Epithelial cell of esophagus (primary cell): ENCODE measurements around the gene MAMDC2.

Source experiments
- DNase-seq: peaks from one replicate; pipeline ENCODE4 v3.0.0; 2010; ENCODE audit warnings: low read depth
- H3K4me3 ChIP-seq: 2 replicates; pipeline ENCODE4 v1.5.1; 2011; ENCODE audit warnings: mild to moderate bottlenecking, low read length, control low read depth
- TF ChIP-seq, protein P1 (sequence below): IDR thresholded peaks from 2 replicates; pipeline ENCODE4 v1.5.1; 2011; ENCODE audit warnings: low read depth, mild to moderate bottlenecking, low read length, control low read depth, inconsistent platforms; ENCODE audit not compliant: insufficient read depth; ENCODE audit errors: missing control alignments

MAMDC2 gene

DNA sequence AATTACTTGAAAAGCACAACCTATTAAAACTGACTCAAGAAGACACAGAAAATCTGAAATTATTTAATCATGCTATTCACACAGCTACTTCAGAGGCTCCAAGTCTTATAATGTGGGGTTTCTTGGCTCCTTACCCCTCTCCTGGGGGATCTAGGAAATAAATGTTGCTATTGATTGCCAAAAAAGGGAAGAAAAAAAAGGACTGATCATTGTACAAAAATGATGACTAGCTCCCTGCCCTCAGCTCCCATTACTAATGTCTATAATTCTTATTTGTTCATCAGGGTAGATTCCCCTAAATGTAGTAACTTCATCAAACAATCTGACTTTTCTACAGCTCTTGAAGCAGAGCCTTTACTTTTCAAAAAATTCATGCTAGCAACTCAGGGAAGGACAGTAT, 211.8 kb downstream of the MAMDC2 start:
- DNase-seq = no peak
- H3K4me3 ChIP-seq = peak overlapping the region; percentile 33

DNA sequence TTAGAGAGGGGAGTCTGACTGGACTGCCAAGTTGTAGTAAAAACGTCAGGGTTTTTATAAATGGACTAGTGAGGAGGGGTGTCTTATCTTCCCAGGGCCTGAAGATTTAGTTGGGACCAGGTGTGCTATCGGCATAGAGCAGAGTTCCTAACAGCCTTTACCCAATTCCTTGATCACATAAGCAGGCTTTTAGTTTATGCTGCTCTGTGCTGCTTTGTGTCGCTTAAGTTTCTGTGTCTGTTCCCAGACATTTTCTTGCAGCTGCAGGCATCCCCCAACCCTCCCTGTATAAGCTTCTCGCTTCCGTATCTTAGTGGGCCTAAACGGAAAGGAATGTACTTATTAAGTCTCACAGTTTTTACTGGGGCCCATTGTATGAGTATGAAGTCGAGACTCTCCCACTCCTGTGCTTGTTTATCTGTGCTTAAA, 212.5 kb downstream of the MAMDC2 start:
- H3K4me3 ChIP-seq = peak overlapping the region; percentile 33
- TF ChIP-seq, protein P1, sequence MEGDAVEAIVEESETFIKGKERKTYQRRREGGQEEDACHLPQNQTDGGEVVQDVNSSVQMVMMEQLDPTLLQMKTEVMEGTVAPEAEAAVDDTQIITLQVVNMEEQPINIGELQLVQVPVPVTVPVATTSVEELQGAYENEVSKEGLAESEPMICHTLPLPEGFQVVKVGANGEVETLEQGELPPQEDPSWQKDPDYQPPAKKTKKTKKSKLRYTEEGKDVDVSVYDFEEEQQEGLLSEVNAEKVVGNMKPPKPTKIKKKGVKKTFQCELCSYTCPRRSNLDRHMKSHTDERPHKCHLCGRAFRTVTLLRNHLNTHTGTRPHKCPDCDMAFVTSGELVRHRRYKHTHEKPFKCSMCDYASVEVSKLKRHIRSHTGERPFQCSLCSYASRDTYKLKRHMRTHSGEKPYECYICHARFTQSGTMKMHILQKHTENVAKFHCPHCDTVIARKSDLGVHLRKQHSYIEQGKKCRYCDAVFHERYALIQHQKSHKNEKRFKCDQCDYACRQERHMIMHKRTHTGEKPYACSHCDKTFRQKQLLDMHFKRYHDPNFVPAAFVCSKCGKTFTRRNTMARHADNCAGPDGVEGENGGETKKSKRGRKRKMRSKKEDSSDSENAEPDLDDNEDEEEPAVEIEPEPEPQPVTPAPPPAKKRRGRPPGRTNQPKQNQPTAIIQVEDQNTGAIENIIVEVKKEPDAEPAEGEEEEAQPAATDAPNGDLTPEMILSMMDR = no peak
- DNase-seq = peak; percentile 67

More for the DNA sequence above, 211.8 kb downstream of the MAMDC2 start:
- TF ChIP-seq, protein P1 = no peak

DNA sequence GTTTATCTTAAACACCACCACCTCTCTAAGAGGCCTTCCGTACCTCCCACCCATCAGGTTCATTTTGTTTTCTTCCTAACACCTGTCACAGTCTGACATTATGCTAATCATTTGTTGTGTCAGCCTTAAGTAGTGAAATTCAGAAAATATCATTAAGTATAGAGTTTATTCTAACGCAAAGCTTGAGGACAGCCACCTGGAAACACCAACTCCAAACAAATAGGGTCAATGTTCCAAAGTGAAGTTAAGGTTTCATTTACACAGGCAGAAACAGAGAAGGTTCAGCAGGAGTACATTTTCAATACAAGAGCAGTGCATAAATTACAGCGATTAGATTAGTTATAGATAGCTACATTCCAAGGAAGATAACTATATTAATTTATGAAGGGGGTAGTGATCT, 213.9 kb downstream of the MAMDC2 start:
- H3K4me3 ChIP-seq = peak overlapping the region; percentile 46
- TF ChIP-seq, protein P1 = no peak
- DNase-seq = no peak

DNA sequence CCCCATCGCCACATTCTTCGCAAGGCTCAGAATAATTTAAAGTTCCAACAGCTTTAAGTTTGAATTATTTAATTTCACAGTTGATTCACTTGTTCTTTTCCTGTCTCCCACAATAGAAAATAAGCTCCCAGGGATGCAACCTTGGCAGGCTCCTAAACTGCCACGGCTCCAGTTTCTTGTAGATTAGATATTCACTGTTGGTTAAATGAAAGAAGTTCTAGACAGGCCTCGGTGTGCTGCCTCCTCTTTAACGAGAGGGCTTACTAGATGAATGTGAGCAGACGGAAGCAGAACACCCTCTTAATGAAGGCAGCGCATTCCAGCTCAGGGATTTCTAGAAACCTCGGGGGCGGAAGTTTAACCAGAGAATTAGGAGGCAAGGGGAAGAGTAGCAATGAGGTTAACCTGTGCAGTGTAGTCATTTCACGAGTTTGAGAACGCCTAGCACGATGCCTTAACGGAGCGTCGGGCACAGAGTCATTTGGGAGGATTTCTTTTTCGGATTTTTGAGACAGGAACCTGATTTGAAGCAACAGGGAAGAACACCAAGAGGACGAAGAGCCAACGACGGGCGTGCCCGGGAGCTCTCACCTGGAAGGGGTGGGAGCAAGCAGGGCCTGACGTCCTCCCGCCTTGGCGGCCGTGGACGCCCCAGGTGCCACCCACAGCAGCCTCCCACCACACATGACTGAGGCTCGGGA, 214.5 kb downstream of the MAMDC2 start:
- TF ChIP-seq, protein P1 = no peak
- peak overlapping the region; percentile 46 for H3K4me3 ChIP-seq
- DNase-seq = peak; percentile 84

GRCh38 chr9:70258692-70259511, 215.3 kb downstream of the MAMDC2 start, which contains the start of gene SMC5:
Gene SMC5, plus strand, starts transcription at chr9:70258978. Its CDS starts 101 bp downstream, at chr9:70259079.
- TF ChIP-seq, protein P1 = no peak
- DNase-seq = peak; percentile 92
- H3K4me3 ChIP-seq = peak within 1 kb of the TSS; percentile 92

DNA sequence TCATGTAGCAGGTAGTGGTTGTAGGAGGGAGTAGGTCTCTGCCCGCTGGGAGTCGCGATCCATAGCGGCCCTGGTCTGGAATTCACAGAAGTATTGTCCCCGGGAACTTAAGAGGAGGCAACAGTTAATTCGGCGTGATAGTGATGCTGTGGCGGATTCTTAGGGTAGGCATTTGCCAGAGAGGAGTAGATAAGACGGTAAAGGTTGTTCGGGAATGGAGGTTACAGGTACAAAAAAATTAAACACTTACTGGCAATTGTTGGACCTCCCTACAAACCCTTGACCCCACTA, 215.8 kb downstream of the MAMDC2 start:
- no peak for DNase-seq
- peak overlapping the region; percentile 92 for H3K4me3 ChIP-seq
- TF ChIP-seq, protein P1 = no peak
